GM12878 (cell line): ENCODE data around the gene SPOCK1. TPM values are rescaled to one million over a fixed set of nuclear protein-coding genes. Genes with fewer than 3 reads are reported as not detected.

Experiments
- ATAC-seq: fragments of 200-7000 bp; cut with Tn5 transposase; 3 replicates; pipeline ENCODE4 v1.9.1; 2020; ENCODE audit warnings: mild to moderate bottlenecking, moderate library complexity
- BruUV-seq: library from RNA; stranded (reverse); fragments of 400-500 nt; replicated peaks from 2 replicates; lab custom pipeline; 2021; lab: Mats Ljungman, UMichigan
- CTCF ChIA-PET: fragments of 300-600 bp; sonication (Branson Sonifier 250); formaldehyde crosslinking; extraction: SDS; loops from one replicate; lab custom pipeline; 2021; ENCODE audit warnings: inconsistent platforms; lab: Yijun Ruan, JAX
- POLR2A ChIA-PET: fragments of 350-600 bp; formaldehyde crosslinking; extraction: SDS; loops from one replicate; lab custom pipeline; 2021; ENCODE audit warnings: inconsistent platforms; lab: Charles Lee
- RAD21 ChIA-PET: fragments of 300-600 bp; sonication (Branson Sonifier 250); formaldehyde crosslinking; loops from one replicate; lab custom pipeline; 2023; ENCODE audit warnings: antibody characterized with exemption; ENCODE audit not compliant: unreplicated experiment; lab: Charles Lee
- SMC1A ChIA-PET: fragments of 300-600 bp; sonication (Branson Sonifier 250); formaldehyde crosslinking; loops from one replicate; lab custom pipeline; 2023; ENCODE audit not compliant: unreplicated experiment, uncharacterized antibody; lab: Charles Lee
- DNase-seq: peaks from one replicate; pipeline ENCODE4 v3.0.0-alpha.2; 2011; ENCODE audit warnings: low read depth, low spot score
- FAIRE-seq: peaks from 3 replicates; lab custom pipeline; 2011; peaks lifted over from hg19 to GRCh38; lab: Jason Lieb, UNC
- H2AFZ ChIP-seq: 2 replicates; pipeline ENCODE4 v1.6.0; 2011; ENCODE audit warnings: low read depth, low read length, control low read depth; ENCODE audit not compliant: control insufficient read depth
- H3K27ac ChIP-seq: 2 replicates; pipeline ENCODE4 v1.5.1; 2011; ENCODE audit warnings: control low read depth; ENCODE audit not compliant: control insufficient read depth, insufficient read depth
- H3K27me3 ChIP-seq, 2 experiments: replicated peaks in 1 of 2; 2 replicates each; pipeline versions ENCODE4 v1.6.0 to v1.6.1; 2011; ENCODE audit warnings: low read length in 1 of 2; ENCODE audit not compliant: control insufficient read depth in 2 of 2, insufficient read depth in 2 of 2
- H3K36me3 ChIP-seq, 2 experiments: 2 replicates each; pipeline ENCODE4 v1.5.1; 2011; ENCODE audit warnings: low read length in 1 of 2; ENCODE audit not compliant: control insufficient read depth in 2 of 2, insufficient read depth in 2 of 2
- H3K4me1 ChIP-seq: 2 replicates; pipeline ENCODE4 v1.6.1; 2011; ENCODE audit warnings: mild to moderate bottlenecking, low read length, moderate library complexity, mixed read lengths; ENCODE audit not compliant: control insufficient read depth, insufficient read depth
- H3K4me2 ChIP-seq: 2 replicates; pipeline ENCODE4 v1.6.0; 2011; ENCODE audit warnings: control low read depth; ENCODE audit not compliant: control insufficient read depth, insufficient read depth
- H3K4me3 ChIP-seq: fragments of 200-600 bp; sonication (generic); 2 replicates; pipeline ENCODE4 v1.5.1; 2016
- H3K79me2 ChIP-seq: 2 replicates; pipeline ENCODE4 v1.6.0; 2011; ENCODE audit warnings: low read length; ENCODE audit not compliant: control insufficient read depth, insufficient read depth
- H3K9ac ChIP-seq: 2 replicates; pipeline ENCODE4 v1.8.0; 2011; ENCODE audit warnings: low read length, control low read depth, mixed read lengths; ENCODE audit not compliant: control insufficient read depth, insufficient read depth
- H3K9me3 ChIP-seq: replicated peaks from 3 replicates; pipeline ENCODE4 v1.5.1; 2011; ENCODE audit warnings: mild to moderate bottlenecking, low read length; ENCODE audit not compliant: control insufficient read depth, insufficient read depth
- H4K20me1 ChIP-seq: 2 replicates; pipeline ENCODE4 v1.6.0; 2011; ENCODE audit not compliant: control insufficient read depth, insufficient read depth
- CHD1 ChIP-seq: IDR thresholded peaks from 2 replicates; pipeline ENCODE4 v1.6.1; 2012; ENCODE audit warnings: low read depth, low read length, improper control_type of control experiment
- CTCF ChIP-seq, 3 experiments: IDR thresholded peaks in 2 of 3; conservative IDR thresholded peaks in 1 of 3; 2 replicates each; pipeline ENCODE4 v1.5.1; 2011; ENCODE audit warnings: low read depth in 3 of 3, low read length in 3 of 3, mild to moderate bottlenecking in 3 of 3, control low read depth in 2 of 3, moderate library complexity in 2 of 3, inconsistent platforms in 1 of 3, mixed read lengths in 1 of 3; ENCODE audit not compliant: control insufficient read depth in 2 of 3, insufficient read depth in 1 of 3; ENCODE audit errors: extremely low read depth in 1 of 3
- EZH2 ChIP-seq: IDR thresholded peaks from 2 replicates; pipeline ENCODE4 v1.6.1; 2012; ENCODE audit warnings: low read depth, mild to moderate bottlenecking, control low read depth, inconsistent platforms, low read length, borderline replicate concordance; ENCODE audit not compliant: control insufficient read depth
- IKZF1 ChIP-seq: fragments of 450-650 bp; conservative IDR thresholded peaks from 2 replicates; pipeline ENCODE4 v1.6.1; 2017; ENCODE audit warnings: antibody characterized with exemption, mild to moderate bottlenecking
- LARP7 ChIP-seq: fragments of 450-650 bp; IDR thresholded peaks from 2 replicates; pipeline ENCODE4 v1.6.1; 2017; ENCODE audit warnings: mild to moderate bottlenecking
- MAX ChIP-seq: IDR thresholded peaks from 2 replicates; pipeline ENCODE4 v1.6.1; 2012; ENCODE audit warnings: low read depth, low read length, improper control_type of control experiment
- MXI1 ChIP-seq: fragments of 150-350 bp; IDR thresholded peaks from 2 replicates; pipeline ENCODE4 v1.6.1; 2011; ENCODE audit warnings: low read depth, mild to moderate bottlenecking, inconsistent platforms, low read length, improper control_type of control experiment
- RELB ChIP-seq: fragments of 450-650 bp; IDR thresholded peaks from 2 replicates; pipeline ENCODE4 v1.6.1; 2017; ENCODE audit warnings: low read depth, mild to moderate bottlenecking, moderate library complexity
- SPI1 ChIP-seq: IDR thresholded peaks from 2 replicates; pipeline ENCODE4 v1.6.1; 2011; ENCODE audit warnings: low read depth, mild to moderate bottlenecking, low read length, moderate library complexity, borderline replicate concordance; ENCODE audit not compliant: insufficient read depth
- SREBF2 ChIP-seq: IDR thresholded peaks from 2 replicates; pipeline ENCODE4 v1.6.1; 2012; ENCODE audit warnings: mild to moderate bottlenecking, low read length
- SUPT20H ChIP-seq: IDR thresholded peaks from 2 replicates; pipeline ENCODE4 v1.6.1; 2011; ENCODE audit warnings: low read depth, mild to moderate bottlenecking, low read length, moderate library complexity, borderline replicate concordance; ENCODE audit not compliant: control insufficient read depth
- ZSCAN29 ChIP-seq: fragments of 450-650 bp; IDR thresholded peaks from 2 replicates; pipeline ENCODE4 v1.6.1; 2017; ENCODE audit warnings: mild to moderate bottlenecking, moderate library complexity
- WGBS: methylation state at CpG from one replicate; pipeline ENCODE4 v1.1.6; 2016; ENCODE audit warnings: low lambda C conversion rate; ENCODE audit not compliant: insufficient replicate concordance, insufficient coverage; ENCODE audit errors: missing lambda C conversion rate; 5-methylcytosine and 5-hydroxymethylcytosine counted together
- in situ Hi-C: fragments of 300-500 bp; cut with MboI; formaldehyde crosslinking; loops from 9 replicates; pipeline ENCODE4 v1.14.3; 2018; ENCODE audit warnings: mixed read lengths
- intact Hi-C: fragments of 100-400 bp; cut with micrococcal nuclease; formaldehyde crosslinking; loops from one replicate; pipeline ENCODE4 v1.14.2; 2022; ENCODE audit not compliant: unreplicated experiment
- polyA plus RNA-seq, 11 experiments: library from polyadenylated mRNA; depleted of rRNA in 4 of 11; unstranded in 6 of 11; stranded (reverse) in 5 of 11; fragments of >200 nt; fragmentation: Nextera tagmentation in 4 of 11; fragmentation: Illumina TruSeq in 1 of 11; extraction: Ambion mirVana in 4 of 11; extraction: Trizol in 1 of 11; gene quantifications; 1 replicate in 1 of 11; 2 replicates in 10 of 11; pipeline versions ENCODE4 v1.2.1 to v1.2.3, GENCODE V29; 2011 to 2016; ENCODE audit warnings: inconsistent platforms in 2 of 11, missing spikeins in 2 of 11, low read depth in 1 of 11
- total RNA-seq, 4 experiments: library from RNA; depleted of rRNA in 3 of 4; stranded (reverse); fragments of >200 nt in 3 of 4; fragmentation: Illumina TruSeq in 1 of 4; extraction: Trizol in 1 of 4; gene quantifications; 2 replicates each; pipeline versions ENCODE4 v1.2.1 to v1.2.3, GENCODE V29; 2013 to 2021

The SPOCK1 gene
- total and polyA plus RNA-seq, 10 of the 15 experiments (the other 5 are each of a cell fraction or from before 2014, with no cell fraction given) = 0.06 to 0.68 (median 0.25) TPM; not detected in 3

GRCh38 chr5:137372016-137372772, 126.9 kb downstream of the SPOCK1 start:
- H3K36me3 ChIP-seq = no peaks in the 10 kb centered on the region
- no peak overlapping the region for H3K4me2 ChIP-seq
- TF ChIP-seq CHD1 (no peak), RELB (no peak), EZH2 (no peak), ZSCAN29 (no peak), LARP7 (no peak), SREBF2 (no peak), CTCF (IDR thresholded peaks at IDR 0.05 in 2 of 3, conservative IDR thresholded peaks at IDR 0.05 in 1 of 3; ENCODE audit: control insufficient read depth in 2 of 3, extremely low read depth in 1 of 3, insufficient read depth in 1 of 3, low read depth in 3 of 3, low read length in 3 of 3) (no peak), SPI1 (no peak), IKZF1 (no peak), MXI1 (no peak), MAX (no peak), SUPT20H (no peak)
- no TSS peak for BruUV-seq
- no peak overlapping the region for H2AFZ ChIP-seq
- intact Hi-C loops = no loop called here
- ChIA-PET CTCF (no interaction called here), RAD21 (no interaction called here), SMC1A (interaction anchor here (1.1 kb wide), 1 partner anchor 46 kb away, joined by 3 read pairs; no protein-coding TSS in a partner anchor), POLR2A (no interaction called here)
- in situ Hi-C loops = no loop called here
- H3K27me3 ChIP-seq = no peaks in the 10 kb centered on the region; a peak in 1 of 4 replicates
- no peak overlapping the region for H3K4me3 ChIP-seq
- no peaks in the 10 kb centered on the region for H3K4me1 ChIP-seq
- no peak overlapping the region for H3K27ac ChIP-seq
- no peak for DNase-seq
- H3K9me3 ChIP-seq = no peaks in the 10 kb centered on the region
- no peak for ATAC-seq
- H3K79me2 ChIP-seq = no peaks in the 10 kb centered on the region
- no peak for FAIRE-seq
- H3K9ac ChIP-seq = no peak overlapping the region
- H4K20me1 ChIP-seq = 0 out of 2 replicates have a peak, but pooled peaks cover 3% of the 10 kb centered on the region
- 9% methylated on average over 2 of the region's 2 CpGs for WGBS
